ENCODE results near the gene IPO11. TPM values are rescaled to one million over a fixed set of nuclear protein-coding genes. Genes with fewer than 3 reads are reported as not detected.

The IPO11 gene
- total RNA-seq, 1 donor from 2014 or later = 66.9 TPM

DNA sequence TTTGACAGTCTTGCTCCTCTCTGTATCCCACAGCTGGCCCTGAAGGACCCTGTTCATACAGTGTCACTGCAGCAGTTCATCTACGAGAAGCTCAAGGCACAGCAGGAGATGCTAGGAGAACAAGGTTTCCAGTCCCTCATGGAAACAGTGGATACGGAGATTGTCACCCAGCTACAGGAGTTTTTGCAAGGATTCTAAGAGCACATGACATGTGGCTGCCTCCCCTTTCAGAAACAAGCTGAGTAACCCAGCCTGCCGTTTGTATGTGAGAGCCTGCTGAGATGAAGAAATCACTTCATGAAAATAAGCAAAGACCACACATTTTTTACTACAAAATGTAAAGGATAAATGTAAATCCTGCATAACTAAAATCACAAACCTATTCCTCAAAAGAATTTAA, 214.6 kb downstream of the IPO11 start:
- H3K79me2 ChIP-seq (ENCODE audit: low read depth) = no peaks in the 10 kb centered on the region
- H3K4me3 Mint-ChIP-seq = no peak overlapping the region
- no peaks in the 10 kb centered on the region for H3K27me3 ChIP-seq
- no peak overlapping the region for H3K4me3 ChIP-seq
- H3K27ac ChIP-seq = peak overlapping the region; percentile 48
- peaks cover 5% of the 10 kb centered on the region for H3K27me3 Mint-ChIP-seq (ENCODE audit: insufficient read depth, low read depth)
- no peak overlapping the region for H3K9ac ChIP-seq
- H4K20me1 ChIP-seq (ENCODE audit: low read depth) = no peaks in the 10 kb centered on the region
- H3K9me3 ChIP-seq (ENCODE audit: low read depth) = no peaks in the 10 kb centered on the region
- no peak overlapping the region for H3K27ac Mint-ChIP-seq
- H3F3A ChIP-seq (ENCODE audit: low read depth) = peaks cover 5% of the 10 kb centered on the region
- no peaks in the 10 kb centered on the region for H3K9me3 Mint-ChIP-seq
- no peak for TF ChIP-seq EZH2 (IDR thresholded peaks at IDR 0.05)
- no peak for TF ChIP-seq EZH2phosphoT487 (IDR thresholded peaks at IDR 0.05)
- TF ChIP-seq, protein P1, sequence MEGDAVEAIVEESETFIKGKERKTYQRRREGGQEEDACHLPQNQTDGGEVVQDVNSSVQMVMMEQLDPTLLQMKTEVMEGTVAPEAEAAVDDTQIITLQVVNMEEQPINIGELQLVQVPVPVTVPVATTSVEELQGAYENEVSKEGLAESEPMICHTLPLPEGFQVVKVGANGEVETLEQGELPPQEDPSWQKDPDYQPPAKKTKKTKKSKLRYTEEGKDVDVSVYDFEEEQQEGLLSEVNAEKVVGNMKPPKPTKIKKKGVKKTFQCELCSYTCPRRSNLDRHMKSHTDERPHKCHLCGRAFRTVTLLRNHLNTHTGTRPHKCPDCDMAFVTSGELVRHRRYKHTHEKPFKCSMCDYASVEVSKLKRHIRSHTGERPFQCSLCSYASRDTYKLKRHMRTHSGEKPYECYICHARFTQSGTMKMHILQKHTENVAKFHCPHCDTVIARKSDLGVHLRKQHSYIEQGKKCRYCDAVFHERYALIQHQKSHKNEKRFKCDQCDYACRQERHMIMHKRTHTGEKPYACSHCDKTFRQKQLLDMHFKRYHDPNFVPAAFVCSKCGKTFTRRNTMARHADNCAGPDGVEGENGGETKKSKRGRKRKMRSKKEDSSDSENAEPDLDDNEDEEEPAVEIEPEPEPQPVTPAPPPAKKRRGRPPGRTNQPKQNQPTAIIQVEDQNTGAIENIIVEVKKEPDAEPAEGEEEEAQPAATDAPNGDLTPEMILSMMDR (IDR thresholded peaks at IDR 0.05) = no peak
- peak; percentile 13 for DNase-seq (ENCODE audit: low spot score)
- no peaks in the 10 kb centered on the region for H3K36me3 ChIP-seq
- peaks cover 8% of the 10 kb centered on the region for H3K4me1 Mint-ChIP-seq
- H3K36me3 Mint-ChIP-seq = peaks cover 5% of the 10 kb centered on the region
- H3K4me2 ChIP-seq = peak overlapping the region; percentile 3
- H3K4me1 ChIP-seq = peaks cover 10% of the 10 kb centered on the region
- H2AFZ ChIP-seq (replicated peaks) = no peak overlapping the region

DNA sequence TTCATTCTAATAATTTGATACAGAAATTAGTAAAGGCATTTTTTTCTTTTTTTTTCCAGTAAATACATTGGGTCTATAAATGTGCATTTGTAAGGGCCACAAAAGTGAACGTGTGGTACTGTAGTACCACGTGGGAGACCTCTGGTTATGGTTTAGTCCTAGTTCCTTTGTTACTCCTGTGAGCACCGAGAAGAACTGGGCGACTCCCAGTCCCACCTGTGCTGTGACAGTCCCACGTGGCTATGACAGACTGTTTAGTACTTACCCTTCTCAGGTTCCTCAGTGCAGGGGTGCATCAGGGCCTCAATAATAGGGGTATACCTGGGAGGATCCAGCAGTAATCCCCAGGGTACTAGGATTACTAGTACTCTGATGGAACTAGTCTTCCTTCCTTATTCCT, 215.3 kb downstream of the IPO11 start:
- Mint-ChIP-seq H3K9me3 (no peaks in the 10 kb centered on the region), H3K27me3 (ENCODE audit: insufficient read depth, low read depth) (peaks cover 6% of the 10 kb centered on the region), H3K27ac (no peak overlapping the region), H3K4me1 (peaks cover 8% of the 10 kb centered on the region), H3K4me3 (no peak overlapping the region), H3K36me3 (peaks cover 6% of the 10 kb centered on the region)
- H4K20me1 ChIP-seq (ENCODE audit: low read depth) = no peaks in the 10 kb centered on the region
- H3K36me3 ChIP-seq = no peaks in the 10 kb centered on the region
- no peaks in the 10 kb centered on the region for H3K79me2 ChIP-seq (ENCODE audit: low read depth)
- H3K27ac ChIP-seq = no peak overlapping the region
- H3K27me3 ChIP-seq = no peaks in the 10 kb centered on the region
- H3F3A ChIP-seq (ENCODE audit: low read depth) = peaks cover 5% of the 10 kb centered on the region
- peaks cover 10% of the 10 kb centered on the region for H3K4me1 ChIP-seq
- no peak for DNase-seq (ENCODE audit: low spot score)
- no peak overlapping the region for H2AFZ ChIP-seq (replicated peaks)
- H3K9ac ChIP-seq = no peak overlapping the region
- no peak for TF ChIP-seq EZH2phosphoT487 (IDR thresholded peaks at IDR 0.05)
- TF ChIP-seq, protein P1 (IDR thresholded peaks at IDR 0.05) = no peak
- no peak for TF ChIP-seq EZH2 (IDR thresholded peaks at IDR 0.05)
- no peak overlapping the region for H3K4me2 ChIP-seq
- no peak overlapping the region for H3K4me3 ChIP-seq
- H3K9me3 ChIP-seq (ENCODE audit: low read depth) = no peaks in the 10 kb centered on the region

DNA sequence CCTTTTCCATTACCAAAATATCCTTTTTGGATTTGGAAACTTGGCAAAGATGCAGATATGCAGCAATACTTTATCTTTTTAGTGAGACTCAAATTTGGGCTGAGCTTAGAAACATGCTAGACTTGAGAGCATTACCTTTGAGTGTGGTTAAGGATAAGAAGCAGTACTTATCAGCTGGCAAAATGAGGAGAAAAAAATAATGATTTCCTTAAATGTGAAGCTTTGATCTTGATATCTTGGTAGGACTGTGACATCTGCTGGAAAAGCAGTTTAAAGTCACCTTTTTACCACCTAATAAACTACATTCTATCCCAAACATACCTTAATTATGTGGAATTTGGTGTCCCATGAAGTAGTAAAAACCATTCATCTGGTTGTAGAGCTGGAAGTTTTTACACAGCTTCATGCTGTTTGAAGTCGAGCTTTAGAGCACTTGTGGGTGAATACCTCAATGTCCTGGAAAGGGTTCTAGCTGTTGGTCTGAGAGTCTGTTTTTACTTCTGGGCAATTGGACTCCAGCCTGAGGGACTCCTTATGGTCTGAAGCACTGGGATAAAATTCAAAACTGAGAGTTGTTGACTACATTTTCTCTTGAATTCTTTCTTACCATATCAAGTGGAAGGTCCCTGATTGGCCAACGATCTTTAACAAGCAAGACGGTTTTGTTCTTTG, 219.5 kb downstream of the IPO11 start:
- Mint-ChIP-seq H3K9me3 (no peaks in the 10 kb centered on the region), H3K4me3 (no peak overlapping the region), H3K36me3 (peaks cover 6% of the 10 kb centered on the region), H3K27ac (no peak overlapping the region), H3K27me3 (ENCODE audit: insufficient read depth, low read depth) (peaks cover 3% of the 10 kb centered on the region), H3K4me1 (peaks cover under 1% of the 10 kb centered on the region)
- Histone ChIP-seq H3K27ac (no peak overlapping the region), H3K79me2 (ENCODE audit: low read depth) (no peaks in the 10 kb centered on the region), H2AFZ (replicated peaks) (no peak overlapping the region), H3K4me1 (peaks cover 2% of the 10 kb centered on the region), H4K20me1 (ENCODE audit: low read depth) (no peaks in the 10 kb centered on the region), H3K36me3 (no peaks in the 10 kb centered on the region), H3K4me3 (no peak overlapping the region), H3K4me2 (no peak overlapping the region), H3K9ac (no peak overlapping the region), H3F3A (ENCODE audit: low read depth) (peaks cover 2% of the 10 kb centered on the region), H3K9me3 (ENCODE audit: low read depth) (no peaks in the 10 kb centered on the region), H3K27me3 (no peaks in the 10 kb centered on the region)
- no peak for DNase-seq (ENCODE audit: low spot score)
- TF ChIP-seq EZH2 (IDR thresholded peaks at IDR 0.05) (no peak), EZH2phosphoT487 (IDR thresholded peaks at IDR 0.05) (no peak)
- TF ChIP-seq, protein P1 (IDR thresholded peaks at IDR 0.05) = no peak
